Measurements from ENCODE around the gene ZNF609. TPM values are rescaled to one million over a fixed set of nuclear protein-coding genes. Genes with fewer than 3 reads are reported as not detected.

ZNF609 gene
- total and polyA plus RNA-seq, 3 donors from 2014 or later = 48.7 to 75.8 (median 60.5) TPM

DNA sequence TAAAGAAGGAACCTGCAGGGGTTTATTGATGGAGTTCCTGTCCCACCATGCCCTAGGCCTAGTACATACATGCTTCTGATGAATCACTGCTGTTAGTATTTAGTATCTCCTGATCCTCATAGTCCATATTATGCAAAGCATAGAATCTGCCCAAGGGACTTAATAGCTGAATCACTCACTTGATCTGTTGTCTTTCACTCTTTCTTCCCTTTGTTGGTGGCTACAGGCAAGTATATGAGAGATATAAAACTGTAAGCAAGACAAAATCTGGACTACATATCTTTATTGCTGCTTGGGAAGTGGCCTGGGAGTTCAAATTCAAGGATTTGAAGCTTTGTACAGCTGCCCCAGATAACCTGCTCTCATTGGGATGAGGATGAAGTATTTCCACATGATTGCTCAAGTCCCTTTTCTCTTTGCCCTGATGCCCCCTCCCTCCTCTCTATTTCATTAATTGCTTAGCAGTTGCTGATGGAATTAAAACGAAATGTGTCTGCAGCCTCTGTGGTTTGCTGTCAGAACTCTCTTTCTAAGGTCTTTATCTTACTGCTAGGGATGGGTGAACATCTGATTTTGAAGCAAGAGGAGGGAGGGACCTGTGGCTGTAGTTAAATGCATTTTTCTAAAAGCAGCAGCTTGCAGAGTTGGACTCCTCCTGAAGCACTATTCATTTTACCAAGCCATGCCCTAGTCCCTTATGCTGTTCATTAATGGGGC lies 114.1 kb downstream of the ZNF609 start:
- Histone ChIP-seq H3K36me3 (ENCODE audit: low read depth, missing control alignments) (no peaks in the 10 kb centered on the region), H3K4me3 (no peak overlapping the region), H3K27me3 (no peaks in the 10 kb centered on the region), H3K4me1 (peaks cover 4% of the 10 kb centered on the region), H3K9me3 (no peaks in the 10 kb centered on the region), H3K27ac (no peak overlapping the region)
- DNase-seq = no peak
- intact Hi-C loops (cut with DNase I; ENCODE audit: low total_unique reads) = no loop called here
- TF ChIP-seq POLR2A (IDR thresholded peaks at IDR 0.05) = no peak
- TF ChIP-seq, protein P1, sequence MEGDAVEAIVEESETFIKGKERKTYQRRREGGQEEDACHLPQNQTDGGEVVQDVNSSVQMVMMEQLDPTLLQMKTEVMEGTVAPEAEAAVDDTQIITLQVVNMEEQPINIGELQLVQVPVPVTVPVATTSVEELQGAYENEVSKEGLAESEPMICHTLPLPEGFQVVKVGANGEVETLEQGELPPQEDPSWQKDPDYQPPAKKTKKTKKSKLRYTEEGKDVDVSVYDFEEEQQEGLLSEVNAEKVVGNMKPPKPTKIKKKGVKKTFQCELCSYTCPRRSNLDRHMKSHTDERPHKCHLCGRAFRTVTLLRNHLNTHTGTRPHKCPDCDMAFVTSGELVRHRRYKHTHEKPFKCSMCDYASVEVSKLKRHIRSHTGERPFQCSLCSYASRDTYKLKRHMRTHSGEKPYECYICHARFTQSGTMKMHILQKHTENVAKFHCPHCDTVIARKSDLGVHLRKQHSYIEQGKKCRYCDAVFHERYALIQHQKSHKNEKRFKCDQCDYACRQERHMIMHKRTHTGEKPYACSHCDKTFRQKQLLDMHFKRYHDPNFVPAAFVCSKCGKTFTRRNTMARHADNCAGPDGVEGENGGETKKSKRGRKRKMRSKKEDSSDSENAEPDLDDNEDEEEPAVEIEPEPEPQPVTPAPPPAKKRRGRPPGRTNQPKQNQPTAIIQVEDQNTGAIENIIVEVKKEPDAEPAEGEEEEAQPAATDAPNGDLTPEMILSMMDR (IDR thresholded peaks at IDR 0.05) = no peak
- WGBS, 2 donors = 43 to 61% methylated on average over 1 of the region's 1 CpG

DNA sequence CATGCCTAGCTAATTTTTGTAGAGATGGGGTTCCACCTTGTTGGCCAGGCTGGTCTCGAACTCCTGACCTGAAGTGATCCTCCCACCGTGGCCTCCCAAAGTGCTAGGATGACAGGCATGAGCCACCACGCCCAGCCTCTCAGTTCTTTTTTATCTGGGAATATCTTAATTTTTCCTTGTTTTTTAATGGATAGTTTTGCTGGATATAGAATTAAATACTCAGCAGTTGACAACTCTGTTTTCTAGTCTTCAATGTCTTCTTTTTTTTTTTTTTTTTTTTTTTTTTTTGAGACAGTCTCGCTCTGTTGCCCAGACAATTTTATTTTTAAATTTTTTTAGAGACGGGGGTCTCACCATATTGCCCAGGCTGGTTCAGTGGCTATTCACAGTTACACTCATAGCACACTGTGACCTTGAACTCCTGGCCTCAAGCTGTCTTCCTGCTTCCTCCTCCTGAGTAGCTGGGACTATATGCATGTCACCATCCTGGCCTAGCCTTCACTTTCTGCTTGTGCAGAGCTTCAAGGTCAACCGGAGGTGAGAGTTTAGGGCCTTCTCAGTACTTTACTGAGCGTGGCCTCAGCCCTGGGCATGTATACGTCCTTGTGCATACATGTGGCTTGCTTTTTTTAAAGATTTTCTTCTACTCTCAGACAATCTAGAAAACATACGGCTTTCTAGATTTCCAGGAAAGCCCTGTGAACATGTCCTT lies 120.5 kb downstream of the ZNF609 start:
- 89 to 91% methylated on average over 9 of the region's 9 CpGs for WGBS, 2 donors
- no peak for TF ChIP-seq POLR2A (IDR thresholded peaks at IDR 0.05)
- TF ChIP-seq, protein P1 (IDR thresholded peaks at IDR 0.05) = no peak
- H3K27me3 ChIP-seq = no peaks in the 10 kb centered on the region
- no peaks in the 10 kb centered on the region for H3K9me3 ChIP-seq
- DNase-seq = no peak
- no peak overlapping the region for H3K27ac ChIP-seq
- intact Hi-C loops (cut with DNase I; ENCODE audit: low total_unique reads) = no loop called here
- H3K36me3 ChIP-seq (ENCODE audit: low read depth, missing control alignments) = no peaks in the 10 kb centered on the region
- no peaks in the 10 kb centered on the region for H3K4me1 ChIP-seq
- H3K4me3 ChIP-seq = no peak overlapping the region

DNA sequence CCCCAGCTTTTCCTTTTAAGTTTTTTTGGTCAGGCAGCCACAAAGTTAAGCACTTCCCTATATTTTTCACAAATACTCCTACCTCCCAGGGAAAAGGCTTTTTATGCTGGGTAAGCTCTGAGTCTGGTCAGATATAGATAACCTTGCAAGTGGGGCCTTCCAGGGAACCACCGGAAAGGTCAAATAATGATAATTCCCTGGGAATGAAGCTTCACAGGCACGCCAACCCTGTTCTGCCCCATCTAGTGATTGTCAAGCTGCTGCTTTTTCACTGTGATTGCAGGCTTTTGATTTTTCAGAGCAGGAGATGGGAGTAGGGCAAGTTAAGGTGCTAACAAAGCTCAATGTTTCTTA lies 121.0 kb downstream of the ZNF609 start:
- Histone ChIP-seq H3K36me3 (ENCODE audit: low read depth, missing control alignments) (no peaks in the 10 kb centered on the region), H3K27ac (no peak overlapping the region), H3K4me1 (no peaks in the 10 kb centered on the region), H3K9me3 (no peaks in the 10 kb centered on the region), H3K27me3 (no peaks in the 10 kb centered on the region), H3K4me3 (no peak overlapping the region)
- intact Hi-C loops (cut with DNase I; ENCODE audit: low total_unique reads) = no loop called here
- TF ChIP-seq, protein P1 (IDR thresholded peaks at IDR 0.05) = no peak
- no peak for TF ChIP-seq POLR2A (IDR thresholded peaks at IDR 0.05)
- 67 to 69% methylated on average over 2 of the region's 2 CpGs for WGBS, 2 donors
- DNase-seq = no peak

DNA sequence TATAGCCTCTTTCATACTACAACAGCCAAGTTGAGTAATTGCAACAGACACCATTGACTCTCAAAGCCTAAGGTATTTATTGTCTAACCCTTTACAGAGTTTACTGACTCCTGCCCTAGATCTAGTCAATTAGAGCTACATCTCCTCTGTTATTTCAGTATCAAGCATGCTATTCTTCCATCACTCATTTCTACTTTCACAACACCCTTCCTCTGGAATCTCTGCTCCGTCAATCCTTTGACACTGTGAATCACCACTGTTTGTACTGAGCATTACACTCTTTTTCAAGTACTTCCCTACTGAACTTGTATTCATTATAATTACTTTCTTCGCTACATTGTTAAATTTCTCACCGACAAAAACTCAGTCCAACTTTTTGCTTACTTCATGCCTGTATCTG lies 121.8 kb downstream of the ZNF609 start:
- WGBS, 2 donors = 65 to 72% methylated on average over 3 of the region's 3 CpGs
- no peak overlapping the region for H3K27ac ChIP-seq

More for the DNA sequence above, 121.8 kb downstream of the ZNF609 start:
- H3K4me1 ChIP-seq = peaks cover 2% of the 10 kb centered on the region
- no peaks in the 10 kb centered on the region for H3K9me3 ChIP-seq
- TF ChIP-seq, protein P1 (IDR thresholded peaks at IDR 0.05) = no peak
- no peak for TF ChIP-seq POLR2A (IDR thresholded peaks at IDR 0.05)
- intact Hi-C loops (cut with DNase I; ENCODE audit: low total_unique reads) = no loop called here
- H3K4me3 ChIP-seq = no peak overlapping the region
- DNase-seq = no peak
- H3K36me3 ChIP-seq (ENCODE audit: low read depth, missing control alignments) = no peaks in the 10 kb centered on the region
- no peaks in the 10 kb centered on the region for H3K27me3 ChIP-seq
